GM12891 (cell line): ENCODE data around the gene EFCAB11.

Experiments used
- POLR2A ChIP-seq: IDR thresholded peaks from 2 replicates; pipeline ENCODE4 v1.6.1; 2011; ENCODE audit warnings: low read depth, low read length, control low read depth
- POLR2AphosphoS5 ChIP-seq: IDR thresholded peaks from 2 replicates; pipeline ENCODE4 v1.6.1; 2011; ENCODE audit warnings: low read depth, low read length, control low read depth
- TAF1 ChIP-seq: IDR thresholded peaks from 2 replicates; pipeline ENCODE4 v1.6.1; 2011; ENCODE audit warnings: low read depth, low read length, control low read depth

- no peak for TF ChIP-seq TAF1
- no peak for TF ChIP-seq POLR2AphosphoS5
- TF ChIP-seq POLR2A, result no peak
These were observed 204.2 kb downstream of the EFCAB11 start for GRCh38 chr14:89750281-89750755.
